ENCODE results near the gene MED1.

DNA sequence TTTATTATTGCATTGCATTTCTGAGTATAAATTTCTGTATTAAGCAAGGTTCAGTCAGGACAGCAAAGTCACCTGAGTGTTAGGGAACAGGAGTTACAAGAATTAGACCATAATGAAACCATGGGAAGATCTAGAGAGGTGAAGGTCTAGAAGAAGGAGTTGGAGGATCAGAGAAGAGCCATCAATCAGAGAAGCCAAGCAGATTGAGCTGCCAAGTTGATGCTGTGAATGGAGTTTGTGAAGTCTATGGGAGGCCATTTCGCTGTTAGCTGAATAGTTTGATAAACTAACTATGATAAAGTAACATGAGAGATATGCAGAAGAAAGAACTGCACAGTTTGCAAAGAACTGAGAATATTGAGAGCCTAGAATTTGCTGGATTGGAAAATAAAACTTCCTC lies 90.0 kb downstream of the MED1 start:
- TF ChIP-seq, protein P1, sequence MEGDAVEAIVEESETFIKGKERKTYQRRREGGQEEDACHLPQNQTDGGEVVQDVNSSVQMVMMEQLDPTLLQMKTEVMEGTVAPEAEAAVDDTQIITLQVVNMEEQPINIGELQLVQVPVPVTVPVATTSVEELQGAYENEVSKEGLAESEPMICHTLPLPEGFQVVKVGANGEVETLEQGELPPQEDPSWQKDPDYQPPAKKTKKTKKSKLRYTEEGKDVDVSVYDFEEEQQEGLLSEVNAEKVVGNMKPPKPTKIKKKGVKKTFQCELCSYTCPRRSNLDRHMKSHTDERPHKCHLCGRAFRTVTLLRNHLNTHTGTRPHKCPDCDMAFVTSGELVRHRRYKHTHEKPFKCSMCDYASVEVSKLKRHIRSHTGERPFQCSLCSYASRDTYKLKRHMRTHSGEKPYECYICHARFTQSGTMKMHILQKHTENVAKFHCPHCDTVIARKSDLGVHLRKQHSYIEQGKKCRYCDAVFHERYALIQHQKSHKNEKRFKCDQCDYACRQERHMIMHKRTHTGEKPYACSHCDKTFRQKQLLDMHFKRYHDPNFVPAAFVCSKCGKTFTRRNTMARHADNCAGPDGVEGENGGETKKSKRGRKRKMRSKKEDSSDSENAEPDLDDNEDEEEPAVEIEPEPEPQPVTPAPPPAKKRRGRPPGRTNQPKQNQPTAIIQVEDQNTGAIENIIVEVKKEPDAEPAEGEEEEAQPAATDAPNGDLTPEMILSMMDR (IDR thresholded peaks at IDR 0.05; ENCODE audit: low read depth, low read length, poor library complexity, severe bottlenecking), result no peak
- no peak for TF ChIP-seq EZH2phosphoT487 (IDR thresholded peaks at IDR 0.05; ENCODE audit: borderline replicate concordance, low read length)

Measured in DOHH2 (cell line).